Fibroblast of upper back skin (primary cell): ENCODE results near the gene SAMD13.

Experiments used
- DNase-seq: peaks from one replicate; pipeline ENCODE4 v3.0.0-alpha.2; 2013

Gene SAMD13

GRCh38 chr1:84347271-84347931 lies 45.9 kb downstream of the SAMD13 start:
- peak; percentile 57 for DNase-seq

GRCh38 chr1:84347932-84348555 lies 46.5 kb downstream of the SAMD13 start:
- DNase-seq, result no peak

GRCh38 chr1:84348759-84349158 lies 47.3 kb downstream of the SAMD13 start:
- no peak for DNase-seq

- no peak for DNase-seq
Measured at GRCh38 chr1:84350104-84350503, 48.6 kb downstream of the SAMD13 start.

GRCh38 chr1:84350550-84350949 lies 49.0 kb downstream of the SAMD13 start:
- no peak for DNase-seq

GRCh38 chr1:84352298-84353106 lies 51.0 kb downstream of the SAMD13 start:
- DNase-seq, result peak; percentile 41

GRCh38 chr1:84353695-84354094 lies 52.2 kb downstream of the SAMD13 start:
- DNase-seq, result peak; percentile 74

GRCh38 chr1:84355556-84355955 lies 54.0 kb downstream of the SAMD13 start:
- no peak for DNase-seq

- DNase-seq, result no peak
Measured at GRCh38 chr1:84356881-84357280, 55.4 kb downstream of the SAMD13 start.

- DNase-seq, result no peak
Measured at GRCh38 chr1:84358695-84359094, 57.2 kb downstream of the SAMD13 start.

GRCh38 chr1:84360316-84360715 lies 58.8 kb downstream of the SAMD13 start:
- DNase-seq, result no peak

- DNase-seq, result no peak
Measured at GRCh38 chr1:84361796-84362195, 60.3 kb downstream of the SAMD13 start.

- DNase-seq, result no peak
Measured at GRCh38 chr1:84363019-84363418, 61.5 kb downstream of the SAMD13 start.

GRCh38 chr1:84363622-84364021 lies 62.1 kb downstream of the SAMD13 start:
- DNase-seq, result no peak

GRCh38 chr1:84365225-84366221 lies 64.0 kb downstream of the SAMD13 start:
- peak; percentile 98 for DNase-seq

- peak; percentile 83 for DNase-seq
Measured at GRCh38 chr1:84366786-84367185, 65.3 kb downstream of the SAMD13 start.

GRCh38 chr1:84367219-84367618 lies 65.7 kb downstream of the SAMD13 start:
- no peak for DNase-seq

- no peak for DNase-seq
Measured at GRCh38 chr1:84368441-84368840, 66.9 kb downstream of the SAMD13 start.

- no peak for DNase-seq
Measured at GRCh38 chr1:84370266-84370665, 68.8 kb downstream of the SAMD13 start.

- peak; percentile 54 for DNase-seq
Measured at GRCh38 chr1:84370831-84371394, 69.4 kb downstream of the SAMD13 start.

GRCh38 chr1:84373436-84374141 lies 72.1 kb downstream of the SAMD13 start:
- no peak for DNase-seq
